GM18498 (cell line): ENCODE data around the gene CCRL2.
"Not testable (repeated sequence)": the region's sequence is repeated elsewhere in the genome, so short reads cannot be mapped to it uniquely, and the experiment has no call there.

Experiments used
- ATAC-seq: cut with Tn5 transposase; IDR thresholded peaks from one replicate; pipeline ENCODE4 v1.9.1; 2021; ENCODE audit warnings: mild to moderate bottlenecking, moderate library complexity; ENCODE audit not compliant: unreplicated experiment

Gene CCRL2

GRCh38 chr3:46401579-46401978 is 5.5 kb upstream of the CCRL2 start:
- no peak for ATAC-seq

- ATAC-seq, result not testable (repeated sequence)
Measured at GRCh38 chr3:46402902-46403301, 4.2 kb upstream of the CCRL2 start.

GRCh38 chr3:46405301-46406019 is 1.6 kb upstream of the CCRL2 start:
- no peak for ATAC-seq

- ATAC-seq, result no peak
Measured at GRCh38 chr3:46406443-46406787, 644 bp upstream of the CCRL2 start.

- no peak for ATAC-seq
Measured at GRCh38 chr3:46407970-46408369, 911 bp downstream of the CCRL2 start.

- ATAC-seq, result no peak
Measured at GRCh38 chr3:46408853-46409252, 1.8 kb downstream of the CCRL2 start.

GRCh38 chr3:46409739-46410489 is 2.9 kb downstream of the CCRL2 start:
- no peak for ATAC-seq

- ATAC-seq, result no peak
Measured at GRCh38 chr3:46410669-46411068, 3.6 kb downstream of the CCRL2 start.

GRCh38 chr3:46411271-46411670 is 4.2 kb downstream of the CCRL2 start:
- no peak for ATAC-seq

GRCh38 chr3:46412786-46413298 is 5.8 kb downstream of the CCRL2 start:
- no peak for ATAC-seq

- no peak for ATAC-seq
Measured at GRCh38 chr3:46413951-46414350, 6.9 kb downstream of the CCRL2 start.

GRCh38 chr3:46414739-46415138 is 7.7 kb downstream of the CCRL2 start:
- ATAC-seq, result no peak

- no peak for ATAC-seq
Measured at GRCh38 chr3:46416125-46416810, 9.2 kb downstream of the CCRL2 start.

GRCh38 chr3:46416811-46417510 is 9.9 kb downstream of the CCRL2 start:
- no peak for ATAC-seq

GRCh38 chr3:46417841-46418611 is 11.0 kb downstream of the CCRL2 start:
- ATAC-seq, result no peak

- ATAC-seq, result no peak
Measured at GRCh38 chr3:46419816-46420215, 12.8 kb downstream of the CCRL2 start.

GRCh38 chr3:46420931-46421330 is 13.9 kb downstream of the CCRL2 start:
- ATAC-seq, result no peak

- no peak for ATAC-seq
Measured at GRCh38 chr3:46422617-46423016, 15.6 kb downstream of the CCRL2 start.

GRCh38 chr3:46423588-46423987 is 16.5 kb downstream of the CCRL2 start:
- ATAC-seq, result no peak

- not testable (repeated sequence) for ATAC-seq
Measured at GRCh38 chr3:46426476-46426875, 19.4 kb downstream of the CCRL2 start.
